ENCODE data around the gene CTBP1.

CTBP1 gene

GRCh38 chr4:1170976-1171310 lies 78.0 kb downstream of the CTBP1 start:
- no peak for TF ChIP-seq GABPA (IDR thresholded peaks at IDR 0.05; ENCODE audit: low read depth)
- no peak for TF ChIP-seq REST (IDR thresholded peaks at IDR 0.05; ENCODE audit: insufficient replicate concordance, low read depth)
- TF ChIP-seq CTCF (IDR thresholded peaks at IDR 0.05; ENCODE audit: insufficient read depth, low read length): no peak
- no peak for TF ChIP-seq POLR2AphosphoS5 (IDR thresholded peaks at IDR 0.05; ENCODE audit: low read depth)
- TF ChIP-seq SPI1 (IDR thresholded peaks at IDR 0.05; ENCODE audit: borderline replicate concordance, low read depth): no peak
- peaks cover 18% of the 10 kb centered on the region for H3K27me3 ChIP-seq (ENCODE audit: insufficient read depth, poor library complexity, severe bottlenecking)
- no peak overlapping the region for H3K27ac ChIP-seq (replicated peaks)
- no peak overlapping the region for H3K4me3 ChIP-seq (replicated peaks; ENCODE audit: insufficient read depth, low read length)
- no peak for DNase-seq (ENCODE audit: low read depth in 1 of 2, low spot score in 1 of 2)

- TF ChIP-seq SPI1 (IDR thresholded peaks at IDR 0.05; ENCODE audit: borderline replicate concordance, low read depth) (no peak), GABPA (IDR thresholded peaks at IDR 0.05; ENCODE audit: low read depth) (no peak), REST (IDR thresholded peaks at IDR 0.05; ENCODE audit: insufficient replicate concordance, low read depth) (no peak), POLR2AphosphoS5 (IDR thresholded peaks at IDR 0.05; ENCODE audit: low read depth) (no peak), CTCF (IDR thresholded peaks at IDR 0.05; ENCODE audit: insufficient read depth, low read length) (no peak)
- no peak for DNase-seq (ENCODE audit: low read depth in 1 of 2, low spot score in 1 of 2)
- Histone ChIP-seq H3K4me3 (replicated peaks; ENCODE audit: insufficient read depth, low read length) (no peak overlapping the region), H3K27me3 (ENCODE audit: insufficient read depth, poor library complexity, severe bottlenecking) (peaks cover 18% of the 10 kb centered on the region), H3K27ac (replicated peaks) (no peak overlapping the region)
Observed at GRCh38 chr4:1170156-1170975, 78.6 kb downstream of the CTBP1 start.

- DNase-seq (ENCODE audit: low read depth in 1 of 2, low spot score in 1 of 2): no peak
- Histone ChIP-seq H3K27me3 (ENCODE audit: insufficient read depth, poor library complexity, severe bottlenecking) (peaks cover 18% of the 10 kb centered on the region), H3K4me3 (replicated peaks; ENCODE audit: insufficient read depth, low read length) (no peak overlapping the region), H3K27ac (replicated peaks) (no peak overlapping the region)
- TF ChIP-seq CTCF (IDR thresholded peaks at IDR 0.05; ENCODE audit: insufficient read depth, low read length): no peak
- no peak for TF ChIP-seq SPI1 (IDR thresholded peaks at IDR 0.05; ENCODE audit: borderline replicate concordance, low read depth)
- no peak for TF ChIP-seq REST (IDR thresholded peaks at IDR 0.05; ENCODE audit: insufficient replicate concordance, low read depth)
- no peak for TF ChIP-seq GABPA (IDR thresholded peaks at IDR 0.05; ENCODE audit: low read depth)
- TF ChIP-seq POLR2AphosphoS5 (IDR thresholded peaks at IDR 0.05; ENCODE audit: low read depth): no peak
Observed at GRCh38 chr4:1169691-1170096, 79.2 kb downstream of the CTBP1 start.
